HG03060 (cell line): ENCODE measurements around the gene SRMS.

Experiments
- ATAC-seq: cut with Tn5 transposase; IDR thresholded peaks from one replicate; pipeline ENCODE4 v1.9.1; 2021; ENCODE audit warnings: low read depth, moderate number of reproducible peaks; ENCODE audit not compliant: unreplicated experiment

Gene SRMS

GRCh38 chr20:63494084-63494419, 53.5 kb downstream of the SRMS start:
- ATAC-seq: no peak

GRCh38 chr20:63493563-63494020, 54.0 kb downstream of the SRMS start:
- no peak for ATAC-seq

GRCh38 chr20:63492982-63493381, 54.6 kb downstream of the SRMS start:
- ATAC-seq: no peak

GRCh38 chr20:63492518-63492917, 55.0 kb downstream of the SRMS start:
- no peak for ATAC-seq

DNA sequence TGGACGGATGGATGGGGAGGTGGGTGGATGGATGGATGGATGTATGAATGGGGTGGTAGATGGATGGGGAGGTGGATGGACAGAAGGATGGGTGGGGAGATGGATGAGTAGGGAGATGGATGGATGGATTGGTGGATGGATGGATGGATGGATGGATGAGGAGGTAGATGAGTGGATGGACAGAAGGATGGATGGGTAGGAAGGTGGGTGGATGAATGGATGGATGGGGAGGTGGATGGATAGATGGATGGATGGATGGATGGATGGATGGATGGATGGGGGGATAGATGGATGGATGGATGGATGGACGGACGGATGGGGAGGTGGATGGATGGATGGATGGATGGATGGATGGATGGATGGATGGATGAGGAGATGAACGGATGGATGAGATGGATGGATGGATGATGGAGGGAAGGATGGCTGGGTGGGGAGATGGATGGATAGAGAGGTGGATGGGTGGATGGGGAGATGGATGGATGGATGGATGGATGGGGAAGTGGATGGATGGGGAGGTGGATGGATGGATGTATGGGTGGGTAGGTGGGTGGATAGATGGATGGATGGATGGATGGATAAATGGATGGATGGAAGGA, 55.8 kb downstream of the SRMS start:
- ATAC-seq: no peak

- ATAC-seq: no peak
These were observed 56.5 kb downstream of the SRMS start for GRCh38 chr20:63491078-63491477.
